H1 (cell line): ENCODE data around the gene ZBTB9. TPM values are rescaled to one million over a fixed set of nuclear protein-coding genes. Genes with fewer than 3 reads are reported as not detected.

ENCODE experiments used
- CTCF ChIA-PET: fragments of 300-600 bp; sonication (Branson Sonifier 250); formaldehyde crosslinking; loops from one replicate; lab custom pipeline; 2021; ENCODE audit not compliant: partially characterized antibody; lab: Charles Lee
- POLR2A ChIA-PET: fragments of 300-600 bp; sonication (Branson Sonifier 250); formaldehyde crosslinking; loops from one replicate; lab custom pipeline; 2021; ENCODE audit warnings: inconsistent platforms; ENCODE audit not compliant: partially characterized antibody; lab: Charles Lee
- DNase-seq, 2 experiments: peaks; one replicate each; pipeline versions ENCODE4 v3.0.0 to v3.0.0-alpha.2; 2010 to 2022; ENCODE audit warnings: low spot score in 2 of 2, low read depth in 1 of 2, mixed read lengths in 1 of 2
- FAIRE-seq: peaks from 2 replicates; lab custom pipeline; 2011; peaks lifted over from hg19 to GRCh38; lab: Jason Lieb, UNC
- H2AFZ ChIP-seq: 2 replicates; pipeline ENCODE4 v1.8.1; 2012; ENCODE audit warnings: low read length, inconsistent platforms
- H2AK5ac ChIP-seq: 2 replicates; pipeline ENCODE4 v1.6.1; 2013; ENCODE audit warnings: low read depth, low read length
- H2BK120ac ChIP-seq: replicated peaks from 2 replicates; pipeline ENCODE3; 2013; ENCODE audit warnings: low read depth, low read length, inconsistent platforms
- H2BK12ac ChIP-seq: 2 replicates; pipeline ENCODE4 v1.6.1; 2013; ENCODE audit warnings: low read depth, low read length
- H2BK15ac ChIP-seq: 2 replicates; pipeline ENCODE4 v1.6.1; 2013; ENCODE audit warnings: low read length
- H2BK20ac ChIP-seq: 2 replicates; pipeline ENCODE4 v1.6.1; 2013; ENCODE audit warnings: low read length
- H2BK5ac ChIP-seq: 2 replicates; pipeline ENCODE4 v1.6.1; 2013; ENCODE audit warnings: low read depth, low read length
- H3K14ac ChIP-seq: 2 replicates; pipeline ENCODE4 v1.6.1; 2013; ENCODE audit warnings: inconsistent platforms; ENCODE audit not compliant: insufficient read length
- H3K18ac ChIP-seq: 2 replicates; pipeline ENCODE4 v1.6.1; 2013; ENCODE audit warnings: low read length; ENCODE audit errors: extremely low read depth
- H3K23ac ChIP-seq: 2 replicates; pipeline ENCODE4 v1.6.1; 2013; ENCODE audit warnings: inconsistent platforms; ENCODE audit not compliant: insufficient read length
- H3K23me2 ChIP-seq: 2 replicates; pipeline ENCODE4 v1.6.1; 2013; ENCODE audit warnings: low read depth, low read length
- H3K27ac ChIP-seq: 2 replicates; pipeline ENCODE4 v1.6.1; 2011; ENCODE audit warnings: low read depth, low read length, inconsistent platforms
- H3K27me3 ChIP-seq, 4 experiments: replicated peaks in 1 of 4; 1 replicate in 1 of 4; 2 replicates in 3 of 4; pipeline versions ENCODE4 v1.6.1 to v1.8.1; 2011 to 2013; ENCODE audit warnings: low read length in 3 of 4, mild to moderate bottlenecking in 3 of 4, inconsistent platforms in 2 of 4, mixed read lengths in 2 of 4, moderate library complexity in 1 of 4; ENCODE audit not compliant: control insufficient read depth in 3 of 4, insufficient read depth in 3 of 4; ENCODE audit errors: extremely low read depth in 1 of 4
- H3K36me3 ChIP-seq, 4 experiments: 2 replicates each; pipeline versions ENCODE4 v1.6.1 to v1.8.1; 2011 to 2013; ENCODE audit warnings: mild to moderate bottlenecking in 4 of 4, low read length in 3 of 4, moderate library complexity in 2 of 4, control low read depth in 1 of 4, inconsistent platforms in 1 of 4; ENCODE audit not compliant: insufficient read depth in 4 of 4, control insufficient read depth in 2 of 4
- H3K4ac ChIP-seq: replicated peaks from 2 replicates; pipeline ENCODE3; 2013; ENCODE audit warnings: low read length, low read depth, mixed read lengths, inconsistent platforms; ENCODE audit not compliant: insufficient read length
- H3K4me1 ChIP-seq, 4 experiments: replicated peaks in 1 of 4; 1 replicate in 1 of 4; 2 replicates in 3 of 4; pipeline versions ENCODE4 v1.6.1 to v1.8.1; 2011 to 2013; ENCODE audit warnings: low read length in 3 of 4, inconsistent platforms in 2 of 4, mixed read lengths in 1 of 4; ENCODE audit not compliant: insufficient read depth in 4 of 4, control insufficient read depth in 3 of 4
- H3K4me2 ChIP-seq, 2 experiments: 2 replicates each; pipeline versions ENCODE4 v1.6.1 to v1.8.1; 2011 to 2013; ENCODE audit warnings: low read depth in 2 of 2, low read length in 2 of 2, control low read depth in 1 of 2, inconsistent platforms in 1 of 2, mild to moderate bottlenecking in 1 of 2; ENCODE audit not compliant: insufficient read depth in 1 of 2
- H3K4me3 ChIP-seq, 4 experiments: fragments of 200-600, 300-600 bp in 1 of 4; sonication (generic), shearing (Covaris generic), sonication (Bioruptor Twin) in 1 of 4; 2 replicates each; pipeline versions ENCODE4 v1.5.1 to v1.8.1; 2011 to 2016; ENCODE audit warnings: low read length in 4 of 4, low read depth in 3 of 4, control low read depth in 2 of 4, inconsistent platforms in 2 of 4, mild to moderate bottlenecking in 2 of 4, mixed read lengths in 1 of 4, moderate library complexity in 1 of 4; ENCODE audit not compliant: insufficient read depth in 2 of 4; ENCODE audit errors: extremely low read depth in 1 of 4
- H3K56ac ChIP-seq: replicated peaks from 2 replicates; pipeline ENCODE3; 2013; ENCODE audit warnings: low read depth, mild to moderate bottlenecking, mixed read lengths, low read length, inconsistent platforms; ENCODE audit not compliant: insufficient read length
- H3K79me1 ChIP-seq: 2 replicates; pipeline ENCODE4 v1.6.1; 2013; ENCODE audit warnings: low read depth, low read length, control low read depth
- H3K79me2 ChIP-seq, 2 experiments: 2 replicates each; pipeline versions ENCODE4 v1.6.1 to v1.8.1; 2012 to 2013; ENCODE audit warnings: low read length in 2 of 2, mild to moderate bottlenecking in 2 of 2, inconsistent platforms in 1 of 2; ENCODE audit not compliant: insufficient read depth in 2 of 2, control insufficient read depth in 1 of 2
- H3K9ac ChIP-seq, 4 experiments: replicated peaks in 1 of 4; 1 replicate in 1 of 4; 2 replicates in 3 of 4; pipeline versions ENCODE4 v1.6.1 to v1.8.1; 2011 to 2013; ENCODE audit warnings: low read depth in 3 of 4, low read length in 3 of 4, control low read depth in 2 of 4, mild to moderate bottlenecking in 2 of 4, moderate library complexity in 2 of 4, inconsistent platforms in 1 of 4; ENCODE audit errors: extremely low read depth in 1 of 4
- H3K9me3 ChIP-seq, 2 experiments: 2 replicates each; pipeline versions ENCODE4 v1.6.1 to v1.8.1; 2012 to 2013; ENCODE audit warnings: mild to moderate bottlenecking in 2 of 2, moderate library complexity in 2 of 2, control low read depth in 1 of 2, inconsistent platforms in 1 of 2, low read depth in 1 of 2, low read length in 1 of 2, mixed read lengths in 1 of 2; ENCODE audit not compliant: insufficient read depth in 2 of 2
- H4K20me1 ChIP-seq, 2 experiments: replicated peaks in 1 of 2; 2 replicates each; pipeline versions ENCODE3 to v1.8.1; 2011 to 2013; ENCODE audit warnings: inconsistent platforms in 2 of 2, low read length in 2 of 2, mild to moderate bottlenecking in 1 of 2; ENCODE audit not compliant: insufficient read depth in 2 of 2, control insufficient read depth in 1 of 2
- H4K5ac ChIP-seq: 2 replicates; pipeline ENCODE4 v1.6.1; 2013; ENCODE audit warnings: low read length, low read depth, mixed read lengths, inconsistent platforms; ENCODE audit not compliant: insufficient read length
- H4K8ac ChIP-seq: 2 replicates; pipeline ENCODE4 v1.8.0; 2013; ENCODE audit warnings: mild to moderate bottlenecking, moderate library complexity, low read length, inconsistent platforms; ENCODE audit not compliant: insufficient read depth; ENCODE audit errors: extremely low read depth
- H4K91ac ChIP-seq: replicated peaks from 2 replicates; pipeline ENCODE3; 2013; ENCODE audit warnings: low read length, mixed read lengths, inconsistent platforms; ENCODE audit not compliant: insufficient read length
- POLR2A ChIP-seq, 2 experiments: IDR thresholded peaks; 1 replicate in 1 of 2; 2 replicates in 1 of 2; pipeline ENCODE4 v1.6.1; 2011; ENCODE audit warnings: low read depth in 2 of 2, low read length in 2 of 2, mild to moderate bottlenecking in 2 of 2; ENCODE audit errors: control extremely low read depth in 1 of 2
- POLR2AphosphoS5 ChIP-seq: IDR thresholded peaks from 2 replicates; pipeline ENCODE4 v1.6.1; 2011; ENCODE audit warnings: low read depth, low read length
- SIRT6 ChIP-seq: IDR thresholded peaks from one replicate; pipeline ENCODE4 v1.7.1; 2012; ENCODE audit warnings: low read length, inconsistent platforms
- TBP ChIP-seq: IDR thresholded peaks from 2 replicates; pipeline ENCODE4 v1.6.1; 2011; ENCODE audit warnings: low read depth, low read length, improper control_type of control experiment
- TCF12 ChIP-seq: IDR thresholded peaks from 2 replicates; pipeline ENCODE4 v1.6.1; 2011; ENCODE audit warnings: low read depth, mild to moderate bottlenecking, low read length
- TEAD4 ChIP-seq: IDR thresholded peaks from 2 replicates; pipeline ENCODE4 v1.6.1; 2012; ENCODE audit warnings: low read depth, low read length, inconsistent platforms, mixed read lengths
- WGBS, 2 experiments: shearing (Covaris generic) in 1 of 2; methylation state at CpG; one replicate each; pipeline versions ENCODE4 v1.1.6 to v1.1.7; 2013 to 2015; ENCODE audit warnings: low lambda C conversion rate in 2 of 2, mixed read lengths in 2 of 2, inconsistent platforms in 1 of 2, low coverage in 1 of 2, missing lambda C conversion rate in 1 of 2; ENCODE audit not compliant: insufficient replicate concordance in 2 of 2, insufficient coverage in 1 of 2, insufficient read length in 1 of 2; ENCODE audit errors: extremely low coverage in 1 of 2, missing lambda C conversion rate in 1 of 2; 5-methylcytosine and 5-hydroxymethylcytosine counted together
- polyA plus RNA-seq, 7 experiments: library from polyadenylated mRNA; depleted of rRNA in 3 of 7; stranded (reverse) in 5 of 7; unstranded in 2 of 7; fragments of >200 nt in 5 of 7; fragments of 200-250 nt in 2 of 7; gene quantifications; 1 replicate in 5 of 7; 2 replicates in 1 of 7; 4 replicates in 1 of 7; pipeline versions ENCODE4 v1.2.1 to v1.2.3, GENCODE V29; 2011 to 2013; ENCODE audit warnings: missing spikeins in 2 of 7, mixed read lengths in 2 of 7
- total RNA-seq: library from RNA; stranded (reverse); fragmentation: NEBNext Ultra II Directional; extraction: Animal tissue kit (Norgen Biotek cat#: 25700); gene quantifications from 2 replicates; pipeline ENCODE4 v1.2.1, GENCODE V29; 2021

Gene ZBTB9
- total and polyA plus RNA-seq, 2 of the 8 experiments (the other 6 are each of a cell fraction or from before 2014, with no cell fraction given), result 16.9 to 20.2 TPM

DNA sequence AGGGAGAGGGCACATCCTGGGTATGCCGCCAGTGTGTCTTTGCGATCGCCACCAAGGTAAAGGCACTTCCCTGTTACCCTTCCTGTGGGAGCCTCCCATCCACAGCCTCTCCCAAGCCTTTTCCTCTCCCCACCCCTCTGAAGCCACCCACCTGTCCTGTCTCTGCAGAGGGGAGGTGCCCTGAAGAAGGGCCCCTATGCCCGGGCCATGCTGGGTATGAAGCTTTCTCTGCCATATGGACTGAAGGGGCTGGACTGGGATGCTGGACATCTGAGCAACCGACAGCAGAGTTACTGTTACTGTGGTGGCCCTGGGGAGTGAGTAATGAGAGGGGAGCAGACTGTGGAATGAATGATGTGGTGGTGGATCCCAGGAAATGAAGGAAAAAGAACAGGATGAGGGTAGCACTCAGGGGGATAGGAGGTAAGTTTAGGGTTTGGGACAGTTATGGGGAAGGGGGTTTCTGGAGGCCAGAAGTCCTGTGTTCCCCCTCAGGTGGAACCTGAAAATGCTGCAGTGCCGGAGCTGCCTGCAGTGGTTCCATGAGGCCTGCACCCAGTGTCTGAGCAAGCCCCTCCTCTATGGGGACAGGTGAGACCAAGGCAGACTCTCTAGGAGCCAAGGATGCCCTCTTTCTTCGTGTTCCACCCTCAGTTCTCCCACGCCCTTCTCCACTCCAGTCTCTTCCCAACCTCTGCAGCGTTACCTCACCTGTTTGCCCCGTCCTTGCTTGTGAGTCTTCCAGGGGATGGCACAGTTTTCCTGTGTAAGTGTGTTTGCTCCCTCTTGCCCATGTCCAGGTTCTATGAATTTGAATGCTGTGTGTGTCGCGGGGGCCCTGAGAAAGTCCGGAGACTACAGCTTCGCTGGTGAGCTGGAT lies 40.9 kb upstream of the ZBTB9 start:
- Histone ChIP-seq H3K4me2 (no peak overlapping the region), H3K9me3 (no peaks in the 10 kb centered on the region), H3K79me1 (peaks cover 9% of the 10 kb centered on the region; the same call in 1 of the 2 replicates), H3K79me2 (peaks cover 11 to 36% of the 10 kb centered on the region in 2 experiments), H3K14ac (no peak overlapping the region), H2BK15ac (no peak overlapping the region), H3K23me2 (peaks cover 18% of the 10 kb centered on the region), H3K27ac (no peak overlapping the region), H3K23ac (no peak overlapping the region), H3K18ac (no peak overlapping the region), H2BK20ac (no peak overlapping the region), H3K9ac (no peak overlapping the region), H4K5ac (no peak overlapping the region), H2BK12ac (no peak overlapping the region), H3K56ac (no peak overlapping the region), H4K8ac (no peak overlapping the region), H3K27me3 (no peaks in the 10 kb centered on the region), H3K4me1 (peaks cover 1 to 22% (median 10%) of the 10 kb centered on the region in 4 experiments), H3K4ac (no peak overlapping the region), H2AK5ac (no peak overlapping the region), H3K36me3 (peaks cover 7 to 45% (median 29%) of the 10 kb centered on the region in 4 experiments; a peak in 7 of 8 replicates), H2BK120ac (no peak overlapping the region), H2BK5ac (0 out of 2 replicates have a peak overlapping the region, but pooled peaks have one; percentile 16), H4K91ac (no peak overlapping the region), H2AFZ (no peak overlapping the region), H4K20me1 (peaks cover 4 to 17% of the 10 kb centered on the region in 2 experiments), H3K4me3 (no peak overlapping the region)
- no peak for FAIRE-seq
- ChIA-PET POLR2A (interaction anchor here (0.7 to 2.4 kb wide), 6 partner anchors 9 to 136 kb away, joined by 3 to 12 read pairs (median 5); no protein-coding TSS in a partner anchor), CTCF (interaction anchor here (2.1 to 5.7 kb wide), 3 partner anchors 12 to 18 kb away, joined by 8 to 37 read pairs (median 10); no protein-coding TSS in a partner anchor)
- 92% methylated on average over 14 of the region's 14 CpGs; no CpG with 5 or more reads in 1 of the 2 experiments for WGBS, 2 experiments
- no peak for TF ChIP-seq TBP
- TF ChIP-seq POLR2A (IDR thresholded peaks at IDR 0.05; ENCODE audit: control extremely low read depth in 1 of 2, low read depth in 2 of 2, low read length in 2 of 2), result peak in 1 of 2 experiments; percentile 48; a peak in 2 of 3 replicates
- no peak for TF ChIP-seq TCF12
- TF ChIP-seq SIRT6, result no peak
- TF ChIP-seq POLR2AphosphoS5, result peak; percentile 51
- no peak for TF ChIP-seq TEAD4
- DNase-seq, result no peak
